SK-N-SH (cell line): ENCODE results near the gene CCL28. TPM values are rescaled to one million over a fixed set of nuclear protein-coding genes. Genes with fewer than 3 reads are reported as not detected.

Source experiments
- CTCF ChIA-PET: fragments of 300-600, 350-600 bp; formaldehyde crosslinking; extraction: SDS; loops from one replicate; lab custom pipeline; 2021; lab: Yijun Ruan, JAX
- POLR2A ChIA-PET: fragments of 350-600 bp; sonication (Branson Sonifier 250); formaldehyde crosslinking; extraction: SDS; loops from one replicate; lab custom pipeline; 2020; ENCODE audit warnings: antibody characterized with exemption, inconsistent platforms; lab: Yijun Ruan, JAX
- DNase-seq: peaks from one replicate; pipeline ENCODE4 v3.0.0; 2012
- H2AFZ ChIP-seq: fragments of 200-600 bp; sonication (generic); 2 replicates; pipeline ENCODE4 v1.8.1; 2016; ENCODE audit warnings: antibody characterized with exemption, mild to moderate bottlenecking, low read depth
- H3F3A ChIP-seq: fragments of 200-600 bp; sonication (generic); replicated peaks from 2 replicates; pipeline ENCODE3; 2016; ENCODE audit warnings: antibody characterized with exemption, mild to moderate bottlenecking; ENCODE audit not compliant: insufficient read depth
- H3K27ac ChIP-seq, 2 experiments: fragments of 200-500 bp in 1 of 2; fragments of 200-600 bp in 1 of 2; sonication (Bioruptor generic) in 1 of 2; sonication (generic), shearing (Covaris generic) in 1 of 2; 2 replicates each; pipeline versions ENCODE4 v1.5.1 to v1.6.1; 2014 to 2016; ENCODE audit warnings: low read depth in 2 of 2, inconsistent platforms in 1 of 2, low read length in 1 of 2, mild to moderate bottlenecking in 1 of 2, mixed read lengths in 1 of 2
- H3K27me3 ChIP-seq: fragments of 200-600 bp; sonication (generic), shearing (Covaris generic); 2 replicates; pipeline ENCODE4 v1.6.1; 2016; ENCODE audit warnings: mixed run types; ENCODE audit not compliant: insufficient read depth
- H3K36me3 ChIP-seq, 2 experiments: fragments of 200-500 bp in 1 of 2; fragments of 200-600 bp in 1 of 2; sonication (Bioruptor generic) in 1 of 2; sonication (generic) in 1 of 2; replicated peaks in 1 of 2; 2 replicates each; pipeline versions ENCODE3 to v1.5.1; 2014 to 2016; ENCODE audit warnings: low read length in 1 of 2, mild to moderate bottlenecking in 1 of 2; ENCODE audit not compliant: insufficient read depth in 2 of 2, control insufficient read depth in 1 of 2
- H3K4me1 ChIP-seq, 2 experiments: fragments of 200-500 bp in 1 of 2; fragments of 200-600 bp in 1 of 2; sonication (Bioruptor generic) in 1 of 2; sonication (generic), shearing (Covaris generic) in 1 of 2; 2 replicates each; pipeline versions ENCODE4 v1.5.1 to v1.6.1; 2014 to 2016; ENCODE audit warnings: low read depth in 1 of 2, low read length in 1 of 2, mixed run types in 1 of 2; ENCODE audit not compliant: insufficient read depth in 2 of 2, control insufficient read depth in 1 of 2
- H3K4me2 ChIP-seq: fragments of 200-600 bp; sonication (generic), shearing (Covaris generic); 2 replicates; pipeline ENCODE4 v1.6.1; 2017; ENCODE audit warnings: mixed run types
- H3K4me3 ChIP-seq, 2 experiments: fragments of 200-500 bp in 1 of 2; fragments of 200-600 bp in 1 of 2; sonication (Bioruptor generic) in 1 of 2; sonication (generic), shearing (Covaris generic) in 1 of 2; 2 replicates each; pipeline versions ENCODE4 v1.5.1 to v1.8.1; 2014 to 2016; ENCODE audit warnings: low read depth in 2 of 2, inconsistent platforms in 1 of 2, low read length in 1 of 2, mild to moderate bottlenecking in 1 of 2, mixed read lengths in 1 of 2, moderate library complexity in 1 of 2
- H3K79me2 ChIP-seq: fragments of 200-600 bp; sonication (generic); 2 replicates; pipeline ENCODE4 v1.8.1; 2017; ENCODE audit warnings: mild to moderate bottlenecking; ENCODE audit not compliant: insufficient read depth
- H3K9ac ChIP-seq: fragments of 200-600 bp; sonication (generic); 2 replicates; pipeline ENCODE4 v1.6.1; 2017; ENCODE audit warnings: mixed run types
- H3K9me2 ChIP-seq: fragments of 200-600 bp; sonication (generic); 2 replicates; pipeline ENCODE4 v1.6.1; 2017; ENCODE audit warnings: mixed run types
- H3K9me3 ChIP-seq: fragments of 200-600 bp; sonication (generic); 2 replicates; pipeline ENCODE4 v1.6.1; 2017; ENCODE audit warnings: mixed run types, mild to moderate bottlenecking, moderate library complexity
- H4K20me1 ChIP-seq: fragments of 200-600 bp; sonication (generic); 2 replicates; pipeline ENCODE4 v1.6.1; 2017; ENCODE audit warnings: mild to moderate bottlenecking, mixed run types; ENCODE audit not compliant: insufficient read depth
- CTCF ChIP-seq: fragments of 200-600 bp; sonication (generic); IDR thresholded peaks from 2 replicates; pipeline ENCODE4 v1.6.1; 2017; ENCODE audit warnings: antibody characterized with exemption, mild to moderate bottlenecking, moderate library complexity
- ELF1 ChIP-seq: IDR thresholded peaks from 2 replicates; pipeline ENCODE4 v1.4.0; 2012
- EZH2phosphoT487 ChIP-seq: fragments of 200-600 bp; sonication (generic); IDR thresholded peaks from 2 replicates; pipeline ENCODE4 v1.6.1; 2017; ENCODE audit warnings: low read depth, mixed run types, mild to moderate bottlenecking, antibody characterized with exemption, moderate library complexity, borderline replicate concordance
- FOSL2 ChIP-seq: IDR thresholded peaks from 2 replicates; pipeline ENCODE4 v1.4.0; 2012; ENCODE audit warnings: low read depth, mild to moderate bottlenecking, moderate library complexity, borderline replicate concordance
- GATA2 ChIP-seq: sonication (generic); formaldehyde crosslinking; IDR thresholded peaks from 2 replicates; pipeline ENCODE4 v1.5.0; 2020; ENCODE audit warnings: mild to moderate bottlenecking, missing genetic modification reagents
- JUND ChIP-seq: IDR thresholded peaks from 2 replicates; pipeline ENCODE4 v1.4.0; 2012
- MEF2A ChIP-seq: IDR thresholded peaks from 2 replicates; pipeline ENCODE4 v1.4.0; 2012; ENCODE audit warnings: low read depth, borderline replicate concordance
- NFIC ChIP-seq: IDR thresholded peaks from 2 replicates; pipeline ENCODE4 v1.4.0; 2012; ENCODE audit warnings: borderline replicate concordance
- NRF1 ChIP-seq: IDR thresholded peaks from 2 replicates; pipeline ENCODE4 v1.6.1; 2012; ENCODE audit warnings: low read depth, mild to moderate bottlenecking, low read length
- PBX3 ChIP-seq: IDR thresholded peaks from 2 replicates; pipeline ENCODE4; 2012
- POLR2AphosphoS5 ChIP-seq: IDR thresholded peaks from 2 replicates; pipeline ENCODE4 v1.6.1; 2012; ENCODE audit warnings: low read depth, low read length
- RAD21 ChIP-seq: IDR thresholded peaks from 2 replicates; pipeline ENCODE4 v1.6.1; 2012; ENCODE audit warnings: mild to moderate bottlenecking, low read length
- RFX5 ChIP-seq: IDR thresholded peaks from 2 replicates; pipeline ENCODE4 v1.6.1; 2012; ENCODE audit warnings: mild to moderate bottlenecking, improper control_type of control experiment, low read length
- RXRA ChIP-seq: IDR thresholded peaks from 2 replicates; pipeline ENCODE4 v1.4.0; 2012; ENCODE audit warnings: low read depth, mild to moderate bottlenecking, borderline replicate concordance
- SIN3A ChIP-seq: IDR thresholded peaks from 2 replicates; pipeline ENCODE4 v1.6.1; 2012; ENCODE audit warnings: low read depth, mild to moderate bottlenecking, low read length, moderate library complexity, borderline replicate concordance
- SMC3 ChIP-seq: IDR thresholded peaks from 2 replicates; pipeline ENCODE4 v1.6.1; 2012; ENCODE audit warnings: low read depth, low read length, improper control_type of control experiment
- TAF1 ChIP-seq: IDR thresholded peaks from 2 replicates; pipeline ENCODE4 v1.6.1; 2012; ENCODE audit warnings: low read depth, mild to moderate bottlenecking, low read length, moderate library complexity, borderline replicate concordance
- TCF12 ChIP-seq: IDR thresholded peaks from 2 replicates; pipeline ENCODE4 v1.4.0; 2012
- TEAD4 ChIP-seq: IDR thresholded peaks from 2 replicates; pipeline ENCODE4 v1.4.0; 2012; ENCODE audit warnings: mild to moderate bottlenecking, borderline replicate concordance; ENCODE audit not compliant: insufficient read depth
- USF2 ChIP-seq: fragments of 150-350 bp; IDR thresholded peaks from 2 replicates; pipeline ENCODE4 v1.6.1; 2017; ENCODE audit warnings: antibody characterized with exemption, low read length, low read depth, borderline replicate concordance
- WGBS: methylation state at CpG from one replicate; pipeline ENCODE4 v1.1.6; 2017; ENCODE audit warnings: low lambda C conversion rate; 5-methylcytosine and 5-hydroxymethylcytosine counted together
- polyA plus RNA-seq, 3 experiments: library from polyadenylated mRNA; depleted of rRNA; stranded (reverse); fragments of >200 nt; gene quantifications; 2 replicates each; pipeline ENCODE4 v1.2.3, GENCODE V29; 2012
- TF ChIP-seq, protein P1 (sequence below): fragments of 150-350 bp; IDR thresholded peaks from 2 replicates; pipeline ENCODE4 v1.6.1; 2016; ENCODE audit warnings: mild to moderate bottlenecking, low read depth, low read length

CCL28 gene
- polyA plus RNA-seq, 1 of the 3 experiments (the other 2 are of a cell fraction) = not detected

DNA sequence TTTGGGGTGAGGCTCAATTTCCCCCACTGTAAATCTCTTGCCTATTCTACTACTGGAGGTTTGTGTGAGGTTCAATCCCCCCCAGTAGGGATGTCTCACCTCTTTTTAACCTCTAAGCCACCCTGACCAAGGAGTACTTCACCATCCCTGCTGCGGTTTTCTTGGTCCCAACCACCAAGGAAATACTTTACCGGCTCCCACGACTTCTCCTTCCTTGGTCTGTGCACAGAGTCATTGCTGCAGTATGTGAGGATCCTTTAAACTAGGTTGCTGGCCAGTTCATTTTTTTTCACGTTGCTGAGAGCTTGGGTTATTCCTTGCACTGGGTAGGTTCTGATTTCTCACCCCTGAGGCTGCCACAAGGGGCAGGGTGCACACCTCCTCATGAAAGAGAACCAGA is 76.5 kb downstream of the CCL28 start:
- Histone ChIP-seq H3K4me1 (no peaks in the 10 kb centered on the region), H3K4me3 (no peak overlapping the region), H3F3A (no peaks in the 10 kb centered on the region), H3K79me2 (no peaks in the 10 kb centered on the region), H2AFZ (no peak overlapping the region), H4K20me1 (no peaks in the 10 kb centered on the region), H3K27ac (no peak overlapping the region), H3K9me3 (no peaks in the 10 kb centered on the region; the same call in 1 of the 2 replicates), H3K9me2 (no peaks in the 10 kb centered on the region), H3K4me2 (no peak overlapping the region), H3K9ac (no peak overlapping the region), H3K36me3 (no peaks in the 10 kb centered on the region), H3K27me3 (no peaks in the 10 kb centered on the region; the same call in 1 of the 2 replicates)
- no peak for DNase-seq
- no peak for TF ChIP-seq USF2
- TF ChIP-seq ELF1 = no peak
- TF ChIP-seq GATA2 (CRISPR knock-in tag) = no peak
- TF ChIP-seq NFIC = no peak
- TF ChIP-seq CTCF = no peak
- TF ChIP-seq JUND = no peak
- TF ChIP-seq PBX3 = no peak
- no peak for TF ChIP-seq RFX5
- TF ChIP-seq RAD21 = no peak
- TF ChIP-seq POLR2AphosphoS5 = no peak
- TF ChIP-seq SMC3 = no peak
- TF ChIP-seq TEAD4 = no peak
- ChIA-PET POLR2A (no interaction called here), CTCF (no interaction called here)
- 2% methylated on average over 4 of the region's 4 CpGs for WGBS

DNA sequence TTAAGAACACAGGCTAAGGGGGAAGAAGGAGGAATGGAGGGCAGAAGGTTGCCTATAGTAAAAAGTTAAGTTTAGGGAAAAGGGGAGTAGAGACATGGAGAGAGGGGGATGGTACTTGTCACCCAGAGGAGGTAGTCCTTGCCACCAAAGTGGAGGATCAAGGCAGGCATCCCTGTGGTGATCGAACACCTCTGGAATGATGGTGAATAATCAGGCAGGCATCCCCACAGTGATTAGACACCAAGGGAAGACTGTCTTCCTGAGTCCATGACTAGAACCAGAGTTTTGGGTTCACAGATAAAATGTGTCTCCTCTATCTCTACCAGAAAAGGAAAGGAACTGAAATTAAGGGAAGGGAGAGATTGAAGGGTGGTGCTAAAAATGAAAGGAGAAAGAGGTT is 79.8 kb downstream of the CCL28 start:
- Histone ChIP-seq H3F3A (no peaks in the 10 kb centered on the region), H3K9ac (no peak overlapping the region), H3K79me2 (no peaks in the 10 kb centered on the region), H4K20me1 (no peaks in the 10 kb centered on the region), H3K36me3 (no peaks in the 10 kb centered on the region), H3K4me2 (no peak overlapping the region), H3K4me3 (no peak overlapping the region), H2AFZ (no peak overlapping the region), H3K9me2 (no peaks in the 10 kb centered on the region), H3K27ac (no peak overlapping the region), H3K9me3 (no peaks in the 10 kb centered on the region; the same call in 1 of the 2 replicates), H3K4me1 (no peaks in the 10 kb centered on the region), H3K27me3 (no peaks in the 10 kb centered on the region; the same call in 1 of the 2 replicates)
- POLR2A ChIA-PET = no interaction called here
- WGBS = 0% methylated on average over 1 of the region's 1 CpG
- CTCF ChIA-PET = no interaction called here
- no peak for DNase-seq
- TF ChIP-seq MEF2A (no peak), JUND (no peak), EZH2phosphoT487 (no peak), USF2 (no peak), SIN3A (no peak), NRF1 (no peak), RFX5 (no peak), RXRA (no peak), FOSL2 (no peak), TAF1 (no peak), TCF12 (no peak)
- TF ChIP-seq, protein P1, sequence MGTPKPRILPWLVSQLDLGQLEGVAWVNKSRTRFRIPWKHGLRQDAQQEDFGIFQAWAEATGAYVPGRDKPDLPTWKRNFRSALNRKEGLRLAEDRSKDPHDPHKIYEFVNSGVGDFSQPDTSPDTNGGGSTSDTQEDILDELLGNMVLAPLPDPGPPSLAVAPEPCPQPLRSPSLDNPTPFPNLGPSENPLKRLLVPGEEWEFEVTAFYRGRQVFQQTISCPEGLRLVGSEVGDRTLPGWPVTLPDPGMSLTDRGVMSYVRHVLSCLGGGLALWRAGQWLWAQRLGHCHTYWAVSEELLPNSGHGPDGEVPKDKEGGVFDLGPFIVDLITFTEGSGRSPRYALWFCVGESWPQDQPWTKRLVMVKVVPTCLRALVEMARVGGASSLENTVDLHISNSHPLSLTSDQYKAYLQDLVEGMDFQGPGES = no peak
